HG02938 (cell line): ENCODE measurements around the gene SNRNP48.

Source experiments
- ATAC-seq: cut with Tn5 transposase; IDR thresholded peaks from one replicate; pipeline ENCODE4 v1.9.1; 2021; ENCODE audit warnings: mild to moderate bottlenecking, moderate library complexity; ENCODE audit not compliant: unreplicated experiment

SNRNP48 gene

DNA sequence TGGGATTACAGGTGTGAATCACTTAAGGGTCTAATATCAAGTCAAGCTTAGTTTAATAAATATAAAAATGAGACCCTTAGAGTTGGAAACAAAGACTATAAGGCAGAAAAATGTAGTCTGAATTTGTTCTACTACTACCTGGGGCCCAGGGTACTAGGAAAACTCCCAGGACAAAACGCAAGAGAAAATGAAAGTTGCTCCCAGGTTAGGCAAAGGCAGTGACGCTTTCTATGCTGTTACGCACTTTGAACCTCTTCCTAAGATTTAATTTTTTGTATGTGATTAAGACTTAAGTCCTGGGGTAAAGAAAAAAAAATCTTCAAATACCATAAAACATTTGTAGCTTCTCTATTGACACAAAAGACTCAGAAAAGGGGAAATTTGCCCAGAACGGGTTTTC is 31.2 kb upstream of the SNRNP48 start:
- ATAC-seq, result no peak

DNA sequence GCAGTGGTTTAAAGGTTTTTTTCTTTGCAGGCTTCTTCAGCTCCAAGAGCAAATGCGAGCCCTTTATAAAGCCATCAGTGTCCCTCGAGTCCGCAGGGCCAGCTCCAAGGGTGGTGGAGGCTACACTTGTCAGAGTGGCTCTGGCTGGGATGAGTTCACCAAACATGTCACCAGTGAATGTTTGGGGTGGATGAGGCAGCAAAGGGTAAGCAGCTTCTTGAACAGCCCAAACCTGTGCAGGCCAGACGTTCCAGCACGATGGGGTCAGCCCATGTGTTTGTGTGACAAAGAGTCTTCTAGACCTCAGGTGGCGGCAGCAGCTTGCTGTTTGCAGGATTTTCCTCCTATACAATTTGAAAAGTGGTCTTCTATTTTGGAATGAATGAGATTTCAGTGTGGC is 30.8 kb upstream of the SNRNP48 start:
- no peak for ATAC-seq

DNA sequence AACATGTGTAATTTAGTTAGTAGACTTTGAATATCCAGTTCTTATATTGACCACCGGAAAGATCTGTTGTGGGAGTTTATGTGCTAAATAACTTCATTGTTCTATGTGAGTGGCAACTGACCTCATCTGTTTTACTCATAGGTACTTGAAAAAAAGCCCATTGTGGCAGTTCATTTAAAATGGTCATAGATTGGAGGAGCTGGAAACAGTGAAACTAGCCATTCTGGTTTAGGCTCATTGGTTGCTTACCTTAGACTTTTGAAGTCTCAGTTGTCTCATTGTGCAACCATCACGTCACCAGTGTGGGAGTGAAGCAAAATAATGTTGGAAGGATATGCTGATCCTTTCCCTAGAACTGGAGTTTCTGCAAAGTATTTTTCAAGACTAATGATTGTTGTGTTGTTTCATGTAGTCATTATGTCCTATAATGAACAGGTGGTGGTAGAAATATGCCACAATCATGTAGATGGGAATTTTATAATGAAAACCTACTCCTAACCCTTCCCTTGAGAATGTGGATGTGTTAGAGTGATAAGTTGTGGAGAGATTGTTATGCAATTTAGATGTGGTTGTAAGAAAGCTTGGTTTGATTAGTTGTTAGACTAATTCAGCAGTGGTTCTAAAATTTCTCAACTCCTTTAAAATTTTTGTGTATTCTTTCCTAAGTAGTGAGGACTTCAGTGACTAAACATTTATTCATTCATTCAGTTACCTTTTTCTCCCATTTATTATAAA is 30.2 kb upstream of the SNRNP48 start:
- no peak for ATAC-seq

DNA sequence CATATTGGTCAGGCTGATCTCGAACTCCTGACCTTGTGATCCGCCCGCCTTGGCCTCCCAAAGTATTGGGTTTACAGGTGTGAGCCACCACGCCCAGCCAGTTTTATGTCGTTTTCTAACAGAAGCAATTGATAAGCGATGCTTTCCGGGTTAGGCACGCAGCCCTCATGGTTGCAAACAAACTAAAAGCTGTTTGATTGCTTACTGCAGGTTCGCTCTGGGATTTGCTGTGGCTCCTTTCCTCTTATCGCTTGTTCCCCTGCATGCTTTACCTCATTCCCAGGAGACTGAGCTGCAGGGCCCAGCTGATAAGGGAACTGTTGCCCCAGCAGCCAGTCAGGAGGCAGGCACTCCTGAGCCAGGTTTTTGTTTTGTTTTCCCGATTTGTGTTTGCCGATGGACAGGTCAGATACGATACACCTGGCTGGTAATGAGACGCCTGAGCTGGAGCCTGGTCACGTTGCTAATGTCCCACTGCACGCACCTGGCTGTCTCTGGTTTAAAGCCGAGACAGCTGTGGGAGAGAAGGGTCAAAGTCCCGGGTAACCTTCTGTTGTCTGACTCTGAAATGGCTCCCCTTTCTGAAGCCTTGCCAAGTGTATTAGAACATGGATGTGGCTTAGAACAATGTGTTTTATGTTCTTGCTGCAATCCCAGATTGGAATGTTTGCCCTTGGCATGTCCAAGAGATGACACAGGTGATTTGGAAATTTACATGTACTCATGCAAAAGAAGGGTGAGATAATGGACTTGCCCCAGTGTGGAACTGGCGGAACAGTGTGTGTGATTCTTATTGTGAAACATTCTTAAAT is 28.6 kb upstream of the SNRNP48 start:
- no peak for ATAC-seq

DNA sequence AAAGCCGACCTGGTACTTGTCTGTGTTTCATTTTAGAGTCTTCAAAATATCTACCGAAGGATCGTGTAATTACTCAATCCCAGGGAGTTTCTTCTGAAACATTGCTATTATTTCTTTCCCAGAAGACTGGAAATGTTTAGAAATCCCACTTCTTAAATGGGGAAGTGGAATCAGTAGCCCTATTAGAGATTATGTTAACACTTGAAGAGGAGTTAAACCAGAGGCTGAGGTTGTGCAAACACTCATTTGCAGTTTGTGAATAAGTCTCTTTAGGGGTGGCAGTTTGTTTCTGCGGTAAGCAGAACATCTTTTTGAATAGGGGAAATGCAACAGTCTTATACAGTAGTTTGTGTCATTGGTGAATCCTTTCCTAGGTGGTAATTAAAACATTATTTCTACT is 27.2 kb upstream of the SNRNP48 start:
- no peak for ATAC-seq

DNA sequence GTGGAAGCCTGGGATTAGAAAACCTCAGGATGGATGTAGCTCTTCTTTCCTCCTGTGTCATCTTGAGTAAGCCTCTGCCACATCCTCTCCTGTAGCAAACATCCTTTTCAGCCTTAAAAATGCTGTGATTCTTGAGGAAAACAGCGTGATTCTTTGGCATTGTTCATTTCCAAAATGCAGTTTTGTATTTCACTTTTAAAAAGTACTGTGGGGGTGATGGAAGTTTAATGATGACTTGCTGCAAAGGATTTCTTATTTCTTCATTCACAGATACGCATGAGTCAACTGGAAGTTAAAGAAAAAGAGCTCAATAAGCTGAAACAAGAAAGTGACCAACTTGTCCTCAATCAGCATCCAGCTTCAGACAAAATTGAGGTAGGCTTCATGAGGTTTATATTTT is 23.9 kb upstream of the SNRNP48 start:
- no peak for ATAC-seq

DNA sequence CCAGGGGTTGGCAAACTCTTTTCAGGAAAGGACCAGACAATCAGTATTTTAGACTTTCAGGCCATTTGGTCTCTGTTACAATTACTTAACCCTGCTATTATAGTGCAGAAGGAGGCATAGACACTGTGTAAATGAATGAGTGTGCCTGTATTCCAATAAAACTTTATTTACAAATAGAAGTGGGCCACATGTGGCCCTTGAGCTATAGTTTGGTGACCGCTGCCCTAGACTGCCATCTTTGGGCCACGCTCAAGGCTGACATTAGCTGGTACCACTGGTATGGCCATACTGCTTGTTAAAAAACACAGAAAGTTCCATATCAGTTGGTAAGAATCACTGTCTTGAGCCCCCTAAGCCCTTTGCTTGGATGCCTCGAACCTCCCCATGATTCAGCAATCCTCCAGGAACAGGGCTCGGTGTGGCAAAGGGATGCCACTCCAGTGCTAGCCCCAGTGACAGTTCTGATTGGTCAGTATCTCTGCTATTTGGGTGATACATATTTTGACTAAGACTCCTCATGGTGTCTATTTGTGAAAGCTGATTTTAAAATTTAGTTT is 23.3 kb upstream of the SNRNP48 start:
- ATAC-seq, result no peak

DNA sequence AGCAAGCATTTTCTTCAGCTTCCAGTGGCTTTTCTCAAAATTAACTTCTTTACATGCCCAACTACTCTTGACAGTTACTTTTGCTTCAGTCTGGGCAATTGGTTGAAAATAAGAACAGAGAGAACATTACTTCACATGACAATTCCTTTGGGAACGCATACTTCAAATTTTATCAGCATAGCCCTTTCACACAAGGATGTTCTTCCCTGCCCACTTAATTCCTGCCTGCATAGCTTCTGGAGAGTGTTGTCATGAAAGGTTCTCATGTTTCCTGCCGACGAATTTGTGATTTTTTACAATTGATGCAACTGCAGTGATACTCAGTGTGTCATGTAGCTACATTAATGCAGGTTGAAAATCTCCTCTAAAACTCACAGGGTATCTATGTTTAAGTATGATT is 22.0 kb upstream of the SNRNP48 start:
- no peak for ATAC-seq

DNA sequence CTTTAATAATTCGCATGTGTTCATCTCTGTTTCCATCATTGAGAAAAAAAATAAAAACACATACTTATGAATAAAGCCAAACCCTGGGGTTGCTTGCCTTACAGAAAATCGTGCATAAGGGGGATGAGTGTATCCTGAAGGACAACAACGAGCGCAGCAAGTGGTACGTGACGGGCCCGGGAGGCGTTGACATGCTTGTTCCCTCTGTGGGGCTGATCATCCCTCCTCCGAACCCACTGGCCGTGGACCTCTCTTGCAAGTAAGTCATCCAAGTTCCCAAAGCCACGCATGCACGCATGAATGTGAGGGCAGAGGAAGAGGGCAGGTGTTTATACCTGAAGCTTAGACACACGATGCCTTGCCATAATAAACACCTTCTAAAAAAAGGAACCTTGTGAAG is 20.9 kb upstream of the SNRNP48 start:
- ATAC-seq, result no peak

DNA sequence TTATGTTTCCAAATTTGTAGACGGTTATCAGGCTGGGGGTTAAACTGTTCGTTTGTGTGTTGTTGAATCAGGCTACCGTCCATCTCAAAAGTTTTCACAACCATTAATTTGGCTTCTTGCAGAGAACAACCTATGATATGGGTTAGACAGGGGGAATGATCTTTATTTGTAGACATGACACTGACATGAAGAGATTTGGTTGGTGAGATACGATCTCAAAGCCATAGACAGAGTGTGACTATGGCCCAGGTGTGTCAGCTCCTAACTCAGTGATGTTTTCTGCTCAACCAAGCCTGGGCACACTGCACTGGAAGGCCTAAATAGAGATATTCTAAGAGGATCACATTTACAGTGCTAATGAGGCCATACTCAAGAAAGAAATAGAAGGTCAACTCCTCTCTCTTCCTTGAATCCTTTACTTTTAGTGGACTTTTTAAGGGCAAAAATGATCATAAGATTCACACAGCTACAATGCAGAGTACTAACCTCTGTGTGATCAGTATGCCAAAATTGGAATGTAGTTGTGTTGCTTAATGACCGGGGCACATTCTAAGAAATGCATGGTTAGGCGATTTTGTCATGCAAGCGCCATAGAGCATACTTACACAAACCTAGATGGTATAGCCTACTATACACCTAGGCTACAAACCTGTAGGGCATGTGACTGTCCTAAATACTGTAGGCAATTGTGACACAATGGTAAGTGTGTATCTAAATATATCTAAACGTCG is 17.6 kb upstream of the SNRNP48 start:
- ATAC-seq, result no peak

DNA sequence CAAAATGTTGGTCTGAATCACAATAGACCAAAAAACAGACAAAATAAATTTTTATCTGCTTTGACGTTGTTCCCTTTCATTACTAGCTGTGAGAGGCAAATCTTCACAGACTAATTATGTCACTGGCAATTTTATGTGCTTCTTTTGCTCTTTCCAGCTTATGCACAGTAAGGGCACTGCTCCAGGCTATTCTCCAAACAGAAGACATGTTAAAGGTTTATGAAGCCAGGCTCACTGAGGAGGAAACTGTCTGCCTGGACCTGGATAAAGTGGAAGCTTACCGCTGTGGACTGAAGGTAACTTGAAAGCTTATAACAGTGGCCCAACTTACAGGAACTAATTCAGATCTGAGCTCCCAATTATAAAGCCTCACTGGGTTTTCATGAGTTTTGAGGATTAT is 15.5 kb upstream of the SNRNP48 start:
- ATAC-seq, result no peak

DNA sequence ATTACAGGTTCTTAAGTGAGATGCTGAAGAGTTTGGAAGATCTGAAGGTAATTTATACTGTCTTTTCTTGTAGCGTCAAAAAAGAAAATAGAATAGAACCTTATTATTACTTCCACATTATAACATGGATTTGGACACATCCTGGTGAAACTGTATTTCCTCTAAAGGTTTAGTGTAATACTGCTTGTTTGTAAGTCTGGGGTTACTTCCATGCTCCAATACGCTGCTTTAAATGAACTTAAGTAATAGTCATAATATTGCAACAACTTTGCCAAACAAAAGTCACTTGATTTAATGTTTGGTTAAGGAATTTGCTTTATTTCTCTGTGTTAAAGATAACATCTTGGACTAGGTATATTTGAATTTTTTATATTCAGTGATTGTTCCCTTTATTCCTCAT is 11.5 kb upstream of the SNRNP48 start:
- no peak for ATAC-seq

DNA sequence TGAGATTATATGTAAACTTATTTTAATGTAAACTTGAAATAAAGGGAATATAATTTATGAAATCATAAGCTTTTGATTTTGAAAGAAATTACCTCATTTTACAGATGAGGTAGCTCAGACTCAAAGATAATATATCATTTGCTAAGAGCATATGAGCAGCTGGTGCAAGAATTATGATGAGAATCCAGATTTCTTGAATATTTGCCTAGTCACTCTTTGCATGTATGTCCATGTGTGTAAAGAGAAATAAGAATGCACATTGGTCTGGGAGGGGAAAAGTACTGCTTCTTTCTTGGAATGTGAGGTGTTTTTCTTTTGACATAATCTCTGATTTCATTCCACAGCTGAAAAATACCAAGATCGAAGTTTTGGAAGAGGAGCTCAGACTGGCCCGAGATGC is 11.1 kb upstream of the SNRNP48 start:
- no peak for ATAC-seq

DNA sequence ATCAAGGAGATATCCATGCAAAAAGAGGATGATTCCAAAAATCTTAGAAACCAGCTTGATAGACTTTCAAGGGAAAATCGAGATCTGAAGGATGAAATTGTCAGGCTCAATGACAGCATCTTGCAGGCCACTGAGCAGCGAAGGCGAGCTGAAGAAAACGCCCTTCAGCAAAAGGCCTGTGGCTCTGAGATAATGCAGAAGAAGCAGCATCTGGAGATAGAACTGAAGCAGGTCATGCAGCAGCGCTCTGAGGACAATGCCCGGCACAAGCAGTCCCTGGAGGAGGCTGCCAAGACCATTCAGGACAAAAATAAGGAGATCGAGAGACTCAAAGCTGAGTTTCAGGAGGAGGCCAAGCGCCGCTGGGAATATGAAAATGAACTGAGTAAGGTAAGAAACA is 10.1 kb upstream of the SNRNP48 start:
- no peak for ATAC-seq

DNA sequence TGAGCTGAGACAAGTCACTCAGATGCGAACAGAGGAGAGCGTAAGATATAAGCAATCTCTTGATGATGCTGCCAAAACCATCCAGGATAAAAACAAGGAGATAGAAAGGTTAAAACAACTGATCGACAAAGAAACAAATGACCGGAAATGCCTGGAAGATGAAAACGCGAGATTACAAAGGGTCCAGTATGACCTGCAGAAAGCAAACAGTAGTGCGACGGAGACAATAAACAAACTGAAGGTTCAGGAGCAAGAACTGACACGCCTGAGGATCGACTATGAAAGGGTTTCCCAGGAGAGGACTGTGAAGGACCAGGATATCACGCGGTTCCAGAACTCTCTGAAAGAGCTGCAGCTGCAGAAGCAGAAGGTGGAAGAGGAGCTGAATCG is 9.5 kb upstream of the SNRNP48 start:
- ATAC-seq, result no peak

DNA sequence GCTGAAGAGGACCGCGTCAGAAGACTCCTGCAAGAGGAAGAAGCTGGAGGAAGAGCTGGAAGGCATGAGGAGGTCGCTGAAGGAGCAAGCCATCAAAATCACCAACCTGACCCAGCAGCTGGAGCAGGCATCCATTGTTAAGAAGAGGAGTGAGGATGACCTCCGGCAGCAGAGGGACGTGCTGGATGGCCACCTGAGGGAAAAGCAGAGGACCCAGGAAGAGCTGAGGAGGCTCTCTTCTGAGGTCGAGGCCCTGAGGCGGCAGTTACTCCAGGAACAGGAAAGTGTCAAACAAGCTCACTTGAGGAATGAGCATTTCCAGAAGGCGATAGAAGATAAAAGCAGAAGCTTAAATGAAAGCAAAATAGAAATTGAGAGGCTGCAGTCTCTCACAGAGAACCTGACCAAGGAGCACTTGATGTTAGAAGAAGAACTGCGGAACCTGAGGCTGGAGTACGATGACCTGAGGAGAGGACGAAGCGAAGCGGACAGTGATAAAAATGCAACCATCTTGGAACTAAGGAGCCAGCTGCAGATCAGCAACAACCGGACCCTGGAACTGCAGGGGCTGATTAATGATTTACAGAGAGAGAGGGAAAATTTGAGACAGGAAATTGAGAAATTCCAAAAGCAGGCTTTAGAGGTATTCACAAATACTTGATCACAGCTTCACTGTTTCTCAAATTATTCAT is 8.9 kb upstream of the SNRNP48 start:
- ATAC-seq, result no peak

DNA sequence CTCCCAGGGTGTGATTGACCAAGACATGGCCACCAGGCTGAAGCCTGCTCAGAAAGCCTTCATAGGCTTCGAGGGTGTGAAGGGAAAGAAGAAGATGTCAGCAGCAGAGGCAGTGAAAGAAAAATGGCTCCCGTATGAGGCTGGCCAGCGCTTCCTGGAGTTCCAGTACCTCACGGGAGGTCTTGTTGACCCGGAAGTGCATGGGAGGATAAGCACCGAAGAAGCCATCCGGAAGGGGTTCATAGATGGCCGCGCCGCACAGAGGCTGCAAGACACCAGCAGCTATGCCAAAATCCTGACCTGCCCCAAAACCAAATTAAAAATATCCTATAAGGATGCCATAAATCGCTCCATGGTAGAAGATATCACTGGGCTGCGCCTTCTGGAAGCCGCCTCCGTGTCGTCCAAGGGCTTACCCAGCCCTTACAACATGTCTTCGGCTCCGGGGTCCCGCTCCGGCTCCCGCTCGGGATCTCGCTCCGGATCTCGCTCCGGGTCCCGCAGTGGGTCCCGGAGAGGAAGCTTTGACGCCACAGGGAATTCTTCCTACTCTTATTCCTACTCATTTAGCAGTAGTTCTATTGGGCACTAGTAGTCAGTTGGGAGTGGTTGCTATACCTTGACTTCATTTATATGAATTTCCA is 4.6 kb upstream of the SNRNP48 start:
- ATAC-seq, result no peak

DNA sequence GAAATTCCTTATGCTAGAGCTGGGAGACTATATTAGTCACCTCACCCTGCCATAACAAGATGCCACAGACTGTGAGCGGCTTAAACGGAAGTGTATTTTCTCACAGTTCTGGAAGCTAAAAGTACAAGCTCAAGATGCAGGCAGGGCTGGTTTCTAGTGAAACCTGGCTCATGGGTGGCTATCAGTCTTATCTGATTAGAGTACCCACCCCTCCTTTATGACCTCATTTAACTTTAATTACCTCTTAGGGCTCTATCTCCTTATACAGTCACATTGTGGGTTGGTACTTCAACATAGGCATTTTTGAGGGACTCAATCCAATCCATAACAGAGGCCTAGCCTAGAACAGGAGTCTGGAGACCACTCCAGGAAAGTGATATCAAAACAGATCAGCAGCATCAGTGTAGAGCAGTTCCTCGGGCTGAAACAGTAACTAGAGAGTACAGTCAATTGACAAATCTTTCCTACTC is 2.3 kb upstream of the SNRNP48 start:
- no peak for ATAC-seq

DNA sequence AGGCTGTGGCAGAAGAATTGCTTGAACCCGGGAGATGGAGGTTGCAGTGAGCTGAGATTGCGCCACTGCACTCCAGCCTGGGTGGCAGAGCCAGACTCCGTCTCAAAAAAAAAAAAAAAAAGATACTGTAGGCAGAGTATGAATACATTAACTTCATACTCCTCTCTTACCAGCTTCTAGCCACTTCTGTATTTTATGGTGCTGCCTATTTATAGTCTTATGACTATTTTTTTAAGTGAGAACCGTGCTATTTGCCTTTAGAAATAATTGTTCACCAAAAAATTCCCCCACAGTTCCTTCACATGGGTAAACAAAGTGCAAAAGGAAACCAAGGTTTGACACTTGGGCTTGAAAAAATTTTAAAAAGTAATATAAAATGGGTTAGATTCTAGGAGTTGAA is 1.5 kb upstream of the SNRNP48 start:
- ATAC-seq, result no peak

DNA sequence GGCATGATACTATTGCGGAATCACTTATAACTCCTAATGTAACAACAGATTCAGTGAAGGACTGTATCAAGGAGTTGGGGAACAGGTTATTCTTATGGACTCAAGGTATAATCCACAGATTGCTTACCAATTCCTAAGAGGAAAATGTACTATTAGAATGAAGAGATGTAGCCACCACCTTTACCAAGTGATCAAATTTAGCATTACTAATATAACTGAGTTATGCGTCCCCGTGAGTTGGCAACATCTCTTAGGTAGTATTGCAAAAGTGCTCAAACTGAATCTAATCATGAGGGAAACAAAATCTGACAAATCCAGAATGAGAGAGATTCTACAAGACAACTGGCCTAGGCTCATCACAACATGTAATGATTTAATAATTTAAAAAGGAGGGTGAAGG is 777 bp upstream of the SNRNP48 start:
- ATAC-seq, result no peak
